ENCODE results near the gene DHX16.

DNA sequence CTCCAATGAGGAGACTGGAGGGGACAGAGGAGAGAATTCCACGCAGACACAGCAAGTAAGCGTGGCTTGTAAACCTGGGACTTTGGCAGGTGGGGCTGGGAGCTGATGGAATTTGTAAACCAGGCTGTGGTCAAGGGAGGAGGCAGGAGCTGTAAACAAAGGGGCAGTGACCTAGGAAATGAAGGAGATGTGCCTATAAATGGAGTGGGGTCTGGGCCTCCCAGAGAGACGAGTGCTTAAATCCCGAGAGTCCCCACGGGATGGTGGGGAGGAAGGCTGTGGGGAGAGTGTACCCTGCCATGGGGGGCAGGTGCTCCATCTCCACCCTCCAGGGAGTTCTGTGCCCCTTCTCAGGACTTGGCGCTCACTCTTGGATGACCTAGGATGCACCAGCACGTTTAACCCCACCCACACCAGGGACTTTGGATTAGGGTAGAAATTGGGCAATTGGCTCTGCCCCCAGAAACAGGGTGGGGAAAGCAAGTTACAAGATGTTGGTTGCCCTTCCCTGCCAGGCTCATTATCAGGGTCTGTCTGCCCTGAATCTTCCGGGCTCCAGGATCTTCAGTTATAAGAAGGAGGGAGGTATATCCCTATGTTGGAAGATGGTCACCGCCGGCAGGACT, 4.0 kb upstream of the DHX16 start:
- TF ChIP-seq, protein P1, sequence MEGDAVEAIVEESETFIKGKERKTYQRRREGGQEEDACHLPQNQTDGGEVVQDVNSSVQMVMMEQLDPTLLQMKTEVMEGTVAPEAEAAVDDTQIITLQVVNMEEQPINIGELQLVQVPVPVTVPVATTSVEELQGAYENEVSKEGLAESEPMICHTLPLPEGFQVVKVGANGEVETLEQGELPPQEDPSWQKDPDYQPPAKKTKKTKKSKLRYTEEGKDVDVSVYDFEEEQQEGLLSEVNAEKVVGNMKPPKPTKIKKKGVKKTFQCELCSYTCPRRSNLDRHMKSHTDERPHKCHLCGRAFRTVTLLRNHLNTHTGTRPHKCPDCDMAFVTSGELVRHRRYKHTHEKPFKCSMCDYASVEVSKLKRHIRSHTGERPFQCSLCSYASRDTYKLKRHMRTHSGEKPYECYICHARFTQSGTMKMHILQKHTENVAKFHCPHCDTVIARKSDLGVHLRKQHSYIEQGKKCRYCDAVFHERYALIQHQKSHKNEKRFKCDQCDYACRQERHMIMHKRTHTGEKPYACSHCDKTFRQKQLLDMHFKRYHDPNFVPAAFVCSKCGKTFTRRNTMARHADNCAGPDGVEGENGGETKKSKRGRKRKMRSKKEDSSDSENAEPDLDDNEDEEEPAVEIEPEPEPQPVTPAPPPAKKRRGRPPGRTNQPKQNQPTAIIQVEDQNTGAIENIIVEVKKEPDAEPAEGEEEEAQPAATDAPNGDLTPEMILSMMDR (IDR thresholded peaks at IDR 0.05): no peak
- no peak for TF ChIP-seq EP300 (IDR thresholded peaks at IDR 0.05)
- no peak for TF ChIP-seq POLR2A (IDR thresholded peaks at IDR 0.05)
- no peak for TF ChIP-seq POLR2AphosphoS5 (IDR thresholded peaks at IDR 0.05)

Data from upper lobe of left lung (tissue), 4 donors.